HepG2 (cell line): ENCODE data around the gene ACOX3. TPM values are rescaled to one million over a fixed set of nuclear protein-coding genes. Genes with fewer than 3 reads are reported as not detected.
A peak's percentile ranks its signal among the peaks of the same experiment; 100 is the strongest.

ENCODE experiments used
- AGO1 ChIP-seq: fragments of 200-400 bp; formaldehyde crosslinking; IDR thresholded peaks from 2 replicates; pipeline ENCODE4 v1.6.1; 2017; ENCODE audit warnings: mild to moderate bottlenecking, low read depth, low read length, moderate library complexity; ENCODE audit not compliant: poor library complexity, severe bottlenecking
- AHDC1 ChIP-seq: sonication (generic); formaldehyde crosslinking; IDR thresholded peaks from 2 replicates; pipeline ENCODE4 v1.5.1; 2020; ENCODE audit warnings: mild to moderate bottlenecking, missing genetic modification reagents, borderline replicate concordance
- CBX5 ChIP-seq: sonication (generic); formaldehyde crosslinking; IDR thresholded peaks from 2 replicates; pipeline ENCODE4 v1.4.0; 2020; ENCODE audit warnings: missing genetic modification reagents, borderline replicate concordance
- HDAC2 ChIP-seq: sonication (generic); formaldehyde crosslinking; IDR thresholded peaks from 2 replicates; pipeline ENCODE4 v1.4.0; 2020; ENCODE audit warnings: missing genetic modification reagents
- JARID2 ChIP-seq: sonication (generic); formaldehyde crosslinking; IDR thresholded peaks from 2 replicates; pipeline ENCODE4 v1.8.1; 2023; ENCODE audit warnings: missing genetic modification reagents, inconsistent platforms; ENCODE audit not compliant: insufficient replicate concordance
- MEIS2 ChIP-seq: sonication (generic); formaldehyde crosslinking; IDR thresholded peaks from 2 replicates; pipeline ENCODE4 v1.9.0; 2021; ENCODE audit warnings: mild to moderate bottlenecking, missing genetic modification reagents
- MYC ChIP-seq: sonication (generic); formaldehyde crosslinking; IDR thresholded peaks from 2 replicates; pipeline ENCODE4 v1.9.0; 2021; ENCODE audit warnings: missing genetic modification reagents, borderline replicate concordance
- NR3C1 ChIP-seq: sonication (generic); formaldehyde crosslinking; IDR thresholded peaks from 2 replicates; pipeline ENCODE4 v1.4.0; 2020; ENCODE audit warnings: missing genetic modification reagents
- TAF15 ChIP-seq: fragments of 200-400 bp; formaldehyde crosslinking; IDR thresholded peaks from one replicate; pipeline ENCODE4 v1.6.1; 2018; ENCODE audit warnings: mild to moderate bottlenecking, low read depth, low read length; ENCODE audit not compliant: poor library complexity, severe bottlenecking
- ZBTB33 ChIP-seq: sonication (generic); formaldehyde crosslinking; IDR thresholded peaks from 2 replicates; pipeline ENCODE4 v1.4.0; 2020; ENCODE audit warnings: missing genetic modification reagents
- ZFP36L1 ChIP-seq: sonication (generic); formaldehyde crosslinking; IDR thresholded peaks from 2 replicates; pipeline ENCODE4 v1.8.0; 2022; ENCODE audit warnings: mild to moderate bottlenecking, missing genetic modification reagents, moderate library complexity
- ZNF17 ChIP-seq: sonication (generic); formaldehyde crosslinking; IDR thresholded peaks from 2 replicates; pipeline ENCODE4 v1.5.0; 2020; ENCODE audit warnings: mild to moderate bottlenecking, missing genetic modification reagents
- ZNF232 ChIP-seq: sonication (generic); formaldehyde crosslinking; IDR thresholded peaks from 2 replicates; pipeline ENCODE4 v1.4.0; 2020; ENCODE audit warnings: missing genetic modification reagents, borderline replicate concordance
- ZNF747 ChIP-seq: sonication (generic); formaldehyde crosslinking; IDR thresholded peaks from 2 replicates; pipeline ENCODE4 v1.8.1; 2023; ENCODE audit warnings: missing genetic modification reagents, mild to moderate bottlenecking, borderline replicate concordance
- ZNF781 ChIP-seq: sonication (generic); formaldehyde crosslinking; IDR thresholded peaks from 2 replicates; pipeline ENCODE4 v1.5.1; 2020; ENCODE audit warnings: borderline replicate concordance, mild to moderate bottlenecking, missing genetic modification reagents; ENCODE audit errors: not compliant biosample characterization
- polyA plus RNA-seq, 8 experiments: library from polyadenylated mRNA; depleted of rRNA in 3 of 8; stranded (reverse) in 7 of 8; unstranded in 1 of 8; fragments of >200 nt; fragmentation: Illumina TruSeq in 4 of 8; extraction: Trizol in 4 of 8; gene quantifications; 2 replicates each; pipeline versions ENCODE4 v1.2.1 to v1.2.3, GENCODE V29; 2011 to 2016; ENCODE audit warnings: low read depth in 4 of 8, missing spikeins in 1 of 8, mixed read lengths in 1 of 8; ENCODE audit not compliant: insufficient read depth in 1 of 8
- total RNA-seq, 5 experiments: library from RNA; depleted of rRNA; stranded (reverse); fragments of >200 nt; fragmentation: Illumina TruSeq; extraction: Trizol; gene quantifications; 2 replicates each; pipeline ENCODE4 v1.2.3, GENCODE V29; 2016; ENCODE audit warnings: low read depth in 1 of 5
- TF ChIP-seq, protein P1 (sequence below): sonication (generic); formaldehyde crosslinking; IDR thresholded peaks from 2 replicates; pipeline ENCODE4; 2020; ENCODE audit warnings: missing genetic modification reagents, mild to moderate bottlenecking, borderline replicate concordance

ACOX3 gene
- total and polyA plus RNA-seq, 2 of the 13 experiments (the other 11 are each of a cell fraction or from before 2014, with no cell fraction given): 4.2 to 17.8 TPM

DNA sequence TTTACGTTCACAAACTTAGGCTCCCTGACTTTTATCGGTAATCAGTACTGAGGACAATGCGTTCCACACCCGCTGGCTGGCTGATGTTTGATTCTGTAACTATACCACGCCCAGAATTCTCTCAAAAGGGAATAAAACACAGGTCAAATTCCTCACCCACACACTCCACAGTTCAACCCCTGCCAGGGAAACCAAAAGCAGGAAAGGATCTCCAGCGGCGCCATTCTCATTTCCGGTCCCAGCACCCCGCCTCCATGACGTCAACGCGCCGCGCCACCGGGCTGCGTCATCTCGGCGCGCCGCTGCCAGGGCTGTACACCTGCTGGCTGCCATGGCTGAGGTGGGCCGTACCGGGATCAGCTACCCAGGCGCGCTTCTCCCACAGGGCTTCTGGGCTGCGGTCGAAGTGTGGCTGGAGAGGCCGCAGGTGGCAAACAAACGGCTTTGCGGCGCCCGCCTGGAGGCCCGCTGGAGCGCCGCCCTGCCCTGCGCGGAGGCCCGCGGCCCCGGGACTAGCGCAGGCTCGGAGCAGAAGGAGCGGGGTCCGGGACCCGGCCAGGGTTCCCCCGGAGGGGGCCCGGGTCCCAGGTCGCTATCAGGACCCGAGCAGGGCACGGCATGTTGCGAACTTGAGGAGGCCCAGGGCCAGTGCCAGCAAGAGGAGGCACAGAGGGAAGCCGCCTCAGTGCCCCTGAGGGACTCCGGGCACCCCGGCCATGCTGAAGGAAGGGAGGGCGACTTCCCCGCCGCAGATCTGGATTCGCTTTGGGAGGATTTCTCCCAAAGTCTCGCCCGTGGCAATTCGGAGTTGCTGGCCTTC lies at the start of gene ACOX3, which contains the start of gene TRMT44 (continued):
- TF ChIP-seq ZBTB33 (CRISPR knock-in tag): no peak
- TF ChIP-seq TAF15: no peak
- no peak; the same call in 1 of the 2 replicates for TF ChIP-seq CBX5 (CRISPR knock-in tag)
- TF ChIP-seq AHDC1 (CRISPR knock-in tag): no peak
- TF ChIP-seq HDAC2 (CRISPR knock-in tag): peak; percentile 85
- no peak for TF ChIP-seq ZNF17 (CRISPR knock-in tag)
- TF ChIP-seq ZNF232: peak; percentile 61; the same call in 1 of the 2 replicates
- 0 out of 2 replicates have a peak, but pooled peaks have one; percentile 64 for TF ChIP-seq ZNF747 (CRISPR knock-in tag)
- TF ChIP-seq MEIS2 (CRISPR knock-in tag): peak; percentile 77
- TF ChIP-seq, protein P1, sequence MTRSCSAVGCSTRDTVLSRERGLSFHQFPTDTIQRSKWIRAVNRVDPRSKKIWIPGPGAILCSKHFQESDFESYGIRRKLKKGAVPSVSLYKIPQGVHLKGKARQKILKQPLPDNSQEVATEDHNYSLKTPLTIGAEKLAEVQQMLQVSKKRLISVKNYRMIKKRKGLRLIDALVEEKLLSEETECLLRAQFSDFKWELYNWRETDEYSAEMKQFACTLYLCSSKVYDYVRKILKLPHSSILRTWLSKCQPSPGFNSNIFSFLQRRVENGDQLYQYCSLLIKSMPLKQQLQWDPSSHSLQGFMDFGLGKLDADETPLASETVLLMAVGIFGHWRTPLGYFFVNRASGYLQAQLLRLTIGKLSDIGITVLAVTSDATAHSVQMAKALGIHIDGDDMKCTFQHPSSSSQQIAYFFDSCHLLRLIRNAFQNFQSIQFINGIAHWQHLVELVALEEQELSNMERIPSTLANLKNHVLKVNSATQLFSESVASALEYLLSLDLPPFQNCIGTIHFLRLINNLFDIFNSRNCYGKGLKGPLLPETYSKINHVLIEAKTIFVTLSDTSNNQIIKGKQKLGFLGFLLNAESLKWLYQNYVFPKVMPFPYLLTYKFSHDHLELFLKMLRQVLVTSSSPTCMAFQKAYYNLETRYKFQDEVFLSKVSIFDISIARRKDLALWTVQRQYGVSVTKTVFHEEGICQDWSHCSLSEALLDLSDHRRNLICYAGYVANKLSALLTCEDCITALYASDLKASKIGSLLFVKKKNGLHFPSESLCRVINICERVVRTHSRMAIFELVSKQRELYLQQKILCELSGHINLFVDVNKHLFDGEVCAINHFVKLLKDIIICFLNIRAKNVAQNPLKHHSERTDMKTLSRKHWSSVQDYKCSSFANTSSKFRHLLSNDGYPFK (CRISPR knock-in tag): peak; percentile 93
- no peak for TF ChIP-seq ZFP36L1 (CRISPR knock-in tag)
- no peak for TF ChIP-seq NR3C1 (CRISPR knock-in tag)
- TF ChIP-seq MYC (CRISPR knock-in tag): peak; percentile 90
- no peak for TF ChIP-seq JARID2 (CRISPR knock-in tag)
- TF ChIP-seq AGO1: no peak
- no peak for TF ChIP-seq ZNF781 (CRISPR knock-in tag)
